IPS-18c (cell line): Measurements from ENCODE around the gene LSS.
"Not testable (repeated sequence)": the region's sequence is repeated elsewhere in the genome, so short reads cannot be mapped to it uniquely, and the experiment has no call there.

ENCODE experiments used
- H3K4me3 ChIP-seq: 2 replicates; pipeline ENCODE4 v1.7.0; 2013; ENCODE audit warnings: low read depth, mild to moderate bottlenecking, low read length, moderate library complexity; ENCODE audit not compliant: insufficient read depth
- H3K9me3 ChIP-seq: one replicate; pipeline ENCODE4 v1.6.1; 2013; ENCODE audit warnings: mild to moderate bottlenecking, low read length, moderate library complexity; ENCODE audit not compliant: control insufficient read depth, insufficient read depth

Gene LSS

GRCh38 chr21:46223661-46224060, 4.9 kb downstream of the LSS start:
- not testable (repeated sequence) for H3K9me3 ChIP-seq, H3K4me3 ChIP-seq

- H3K9me3 ChIP-seq: no peaks in the 10 kb centered on the region
- H3K4me3 ChIP-seq: no peak overlapping the region
Observed at GRCh38 chr21:46223217-46223616, 5.4 kb downstream of the LSS start.

- no peak overlapping the region for H3K4me3 ChIP-seq
- H3K9me3 ChIP-seq: no peaks in the 10 kb centered on the region
Observed at GRCh38 chr21:46222436-46223116, 6.0 kb downstream of the LSS start.

GRCh38 chr21:46221664-46222435, 6.7 kb downstream of the LSS start:
- Histone ChIP-seq H3K4me3 (no peak overlapping the region), H3K9me3 (no peaks in the 10 kb centered on the region)

- H3K9me3 ChIP-seq: no peaks in the 10 kb centered on the region
- H3K4me3 ChIP-seq: no peak overlapping the region
Observed at GRCh38 chr21:46220847-46221246, 7.7 kb downstream of the LSS start.

- Histone ChIP-seq H3K9me3 (no peaks in the 10 kb centered on the region), H3K4me3 (no peak overlapping the region)
Observed at GRCh38 chr21:46220275-46220810, 8.2 kb downstream of the LSS start.

- H3K9me3 ChIP-seq: no peaks in the 10 kb centered on the region
- no peak overlapping the region for H3K4me3 ChIP-seq
Observed at GRCh38 chr21:46219591-46220239, 8.9 kb downstream of the LSS start.

- Histone ChIP-seq H3K9me3 (no peaks in the 10 kb centered on the region), H3K4me3 (no peak overlapping the region)
Observed at GRCh38 chr21:46218906-46219590, 9.5 kb downstream of the LSS start.

- no peaks in the 10 kb centered on the region for H3K9me3 ChIP-seq
- H3K4me3 ChIP-seq: no peak overlapping the region
Observed at GRCh38 chr21:46217511-46218196, 10.9 kb downstream of the LSS start.

GRCh38 chr21:46216132-46216747, 12.3 kb downstream of the LSS start:
- H3K9me3 ChIP-seq: no peaks in the 10 kb centered on the region
- no peak overlapping the region for H3K4me3 ChIP-seq

GRCh38 chr21:46215436-46216131, 13.0 kb downstream of the LSS start:
- Histone ChIP-seq H3K9me3 (no peaks in the 10 kb centered on the region), H3K4me3 (no peak overlapping the region)

GRCh38 chr21:46214478-46215340, 13.9 kb downstream of the LSS start:
- Histone ChIP-seq H3K9me3 (no peaks in the 10 kb centered on the region), H3K4me3 (no peak overlapping the region)

- no peaks in the 10 kb centered on the region for H3K9me3 ChIP-seq
- H3K4me3 ChIP-seq: no peak overlapping the region
Observed at GRCh38 chr21:46213620-46214286, 14.8 kb downstream of the LSS start.

GRCh38 chr21:46212721-46213484, 15.7 kb downstream of the LSS start:
- Histone ChIP-seq H3K4me3 (no peak overlapping the region), H3K9me3 (no peaks in the 10 kb centered on the region)
